Colonic mucosa (tissue), 4 donors: ENCODE data around the gene TKT. TPM values are rescaled to one million over a fixed set of nuclear protein-coding genes. Genes with fewer than 3 reads are reported as not detected.

Source experiments
- DNase-seq: peaks from one replicate; pipeline ENCODE4 v3.0.0-alpha.2; 2020
- H3K27ac ChIP-seq: fragments of 200-600 bp; one replicate; pipeline ENCODE4 v1.8.0; 2021
- H3K27me3 ChIP-seq: fragments of 200-600 bp; one replicate; pipeline ENCODE4 v1.8.0; 2021
- H3K36me3 ChIP-seq: fragments of 200-600 bp; one replicate; pipeline ENCODE4 v1.8.0; 2021
- H3K4me1 ChIP-seq: fragments of 200-600 bp; one replicate; pipeline ENCODE4 v1.8.0; 2021; ENCODE audit warnings: mild to moderate bottlenecking
- H3K4me3 ChIP-seq: fragments of 200-600 bp; one replicate; pipeline ENCODE4 v1.8.0; 2021
- H3K9ac ChIP-seq, 2 donors: one replicate each; pipeline ENCODE4 v1.7.0; 2013; ENCODE audit warnings: control low read depth in 2 of 2, low read depth in 2 of 2, low read length in 2 of 2
- H3K9me3 ChIP-seq: fragments of 200-600 bp; one replicate; pipeline ENCODE4 v1.8.0; 2021
- CTCF ChIP-seq: fragments of 200-600 bp; IDR thresholded peaks from one replicate; pipeline ENCODE4 v1.8.0; 2022; ENCODE audit warnings: antibody characterized with exemption, mild to moderate bottlenecking
- intact Hi-C: fragments of 100-400 bp; cut with DNase I; formaldehyde crosslinking; loops from one replicate; pipeline ENCODE4 v1.14.1; 2022
- total RNA-seq, 2 donors: library from RNA; stranded (reverse); fragmentation: NEBNext Ultra II Directional in 1 of 2; extraction: Animal tissue kit (Norgen Biotek cat#: 25700) in 1 of 2; gene quantifications; one replicate each; pipeline ENCODE4 v1.2.1, GENCODE V29; 2021
- donor health status: healthy.
- donor health status: DM: no; HTN: no; CAD: no.
- donor health status: DM: no; HTN: no; CAD: no.

Gene TKT
- total RNA-seq, 2 donors from 2014 or later = 315 to 393 TPM

GRCh38 chr3:53180305-53181023 lies 75.4 kb downstream of the TKT start:
- Histone ChIP-seq H3K36me3 (peaks cover 8% of the 10 kb centered on the region), H3K27ac (no peak overlapping the region), H3K4me3 (no peak overlapping the region), H3K9ac (no peak overlapping the region), H3K27me3 (no peaks in the 10 kb centered on the region), H3K4me1 (no peaks in the 10 kb centered on the region), H3K9me3 (no peaks in the 10 kb centered on the region)
- no peak for DNase-seq
- intact Hi-C loops = no loop called here
- TF ChIP-seq CTCF = no peak

GRCh38 chr3:53179580-53179979 lies 76.2 kb downstream of the TKT start:
- Histone ChIP-seq H3K9me3 (no peaks in the 10 kb centered on the region), H3K36me3 (peaks cover 8% of the 10 kb centered on the region), H3K27me3 (no peaks in the 10 kb centered on the region), H3K27ac (no peak overlapping the region), H3K4me3 (no peak overlapping the region), H3K4me1 (no peaks in the 10 kb centered on the region), H3K9ac (no peak overlapping the region)
- intact Hi-C loops = no loop called here
- DNase-seq = no peak
- no peak for TF ChIP-seq CTCF

- H3K27me3 ChIP-seq = no peaks in the 10 kb centered on the region
- no peak for TF ChIP-seq CTCF
- H3K36me3 ChIP-seq = peaks cover 8% of the 10 kb centered on the region
- H3K27ac ChIP-seq = no peak overlapping the region
- DNase-seq = no peak
- H3K4me3 ChIP-seq = no peak overlapping the region
- intact Hi-C loops = no loop called here
- no peaks in the 10 kb centered on the region for H3K9me3 ChIP-seq
- no peak overlapping the region for H3K9ac ChIP-seq
- no peaks in the 10 kb centered on the region for H3K4me1 ChIP-seq
These were observed 77.6 kb downstream of the TKT start for GRCh38 chr3:53178246-53178645.

- no peak overlapping the region for H3K4me3 ChIP-seq
- TF ChIP-seq CTCF = no peak
- intact Hi-C loops = no loop called here
- peaks cover 5% of the 10 kb centered on the region for H3K4me1 ChIP-seq
- H3K36me3 ChIP-seq = peaks cover 3% of the 10 kb centered on the region
- no peak for DNase-seq
- H3K27me3 ChIP-seq = no peaks in the 10 kb centered on the region
- no peak overlapping the region for H3K27ac ChIP-seq
- no peak overlapping the region for H3K9ac ChIP-seq
- no peaks in the 10 kb centered on the region for H3K9me3 ChIP-seq
These were observed 79.9 kb downstream of the TKT start for GRCh38 chr3:53175613-53176540.

Other genes starting within 250 kb of the TKT start
- gene SFMBT1, start 209.9 kb downstream of the TKT start, total RNA-seq = 10 to 100 TPM; 19.4 to 30.8 TPM
- 10 to 100 TPM; 15.3 to 30.4 TPM for gene RFT1, start 125.6 kb downstream of the TKT start, total RNA-seq
- 10 to 100 TPM; 58.9 to 75.0 TPM for gene PRKCD, start 94.8 kb downstream of the TKT start, total RNA-seq
- 10 to 100 TPM; 20.6 to 24.5 TPM for gene DCP1A, start 91.5 kb upstream of the TKT start, total RNA-seq
- gene CACNA1D, start 238.6 kb upstream of the TKT start, total RNA-seq = 10 to 100 TPM in 1 of 2 donors, 1 to 10 TPM in 1; 9.6 to 17.1 TPM